Suprapubic skin (tissue), 3 donors: ENCODE data around the gene OR2D3.

Experiments used
- CTCF ChIP-seq, 2 donors: fragments of 200-600 bp in 1 of 2; fragments of 450-650 bp in 1 of 2; sonication (generic) in 1 of 2; IDR thresholded peaks; one replicate each; pipeline ENCODE4 v1.5.1; 2016 to 2019; ENCODE audit warnings: antibody characterized with exemption in 2 of 2, mild to moderate bottlenecking in 1 of 2, moderate library complexity in 1 of 2
- POLR2A ChIP-seq, 2 donors: fragments of 450-650 bp; IDR thresholded peaks; one replicate each; pipeline ENCODE4 v1.6.1; 2017; ENCODE audit warnings: antibody characterized with exemption in 2 of 2, mild to moderate bottlenecking in 2 of 2, moderate library complexity in 2 of 2

DNA sequence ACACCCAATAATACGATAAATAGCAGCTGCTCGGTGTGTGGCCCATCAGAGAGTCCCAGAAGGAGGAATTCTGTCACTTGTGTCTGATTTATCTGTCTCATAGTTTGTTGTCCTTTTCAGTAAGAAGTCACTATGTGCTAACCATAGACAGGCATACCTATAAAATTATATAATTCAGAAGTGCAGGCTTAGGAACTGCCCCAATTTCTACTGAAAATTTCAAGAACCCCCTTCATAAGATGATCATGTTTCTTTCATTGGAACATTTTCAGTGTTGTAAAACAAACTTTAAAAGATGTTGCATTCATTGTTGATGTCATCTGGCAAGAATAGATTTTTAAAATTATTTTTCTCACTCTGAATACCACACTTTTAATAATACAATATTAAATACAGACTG lies 28.4 kb upstream of the OR2D3 start, which contains the start of gene OR2D2:
- TF ChIP-seq CTCF (IDR thresholded peaks at IDR 0.05) (no peak), POLR2A (IDR thresholded peaks at IDR 0.05) (no peak)
